DOHH2 (cell line): ENCODE measurements around the gene BICDL2.

Source experiments
- CTCF ChIP-seq: fragments of 200-600 bp; sonication (generic); IDR thresholded peaks from one replicate; pipeline ENCODE4 v1.5.1; 2014; ENCODE audit warnings: antibody characterized with exemption, mild to moderate bottlenecking, low read depth, low read length; ENCODE audit not compliant: poor library complexity, severe bottlenecking
- EZH2phosphoT487 ChIP-seq: fragments of 200-600 bp; sonication (generic); IDR thresholded peaks from 2 replicates; pipeline ENCODE4 v1.6.1; 2017; ENCODE audit warnings: borderline replicate concordance, mild to moderate bottlenecking, antibody characterized with exemption, low read length, moderate library complexity, mixed read lengths

GRCh38 chr16:3027983-3028715 is 8.6 kb downstream of the BICDL2 start:
- TF ChIP-seq CTCF (peak; percentile 75), EZH2phosphoT487 (no peak)
